Middle frontal gyrus (tissue), 1 donor: Measurements from ENCODE around the gene CLDN24.
"Not testable (repeated sequence)": the region's sequence is repeated elsewhere in the genome, so short reads cannot be mapped to it uniquely, and the experiment has no call there.

Experiments used
- DNase-seq: peaks from one replicate; pipeline ENCODE4 v3.0.0-alpha.2; 2015; ENCODE audit warnings: low spot score; ENCODE audit errors: extremely low spot score

The CLDN24 gene

GRCh38 chr4:183347566-183347965 is 25.3 kb upstream of the CLDN24 start:
- no peak for DNase-seq

DNA sequence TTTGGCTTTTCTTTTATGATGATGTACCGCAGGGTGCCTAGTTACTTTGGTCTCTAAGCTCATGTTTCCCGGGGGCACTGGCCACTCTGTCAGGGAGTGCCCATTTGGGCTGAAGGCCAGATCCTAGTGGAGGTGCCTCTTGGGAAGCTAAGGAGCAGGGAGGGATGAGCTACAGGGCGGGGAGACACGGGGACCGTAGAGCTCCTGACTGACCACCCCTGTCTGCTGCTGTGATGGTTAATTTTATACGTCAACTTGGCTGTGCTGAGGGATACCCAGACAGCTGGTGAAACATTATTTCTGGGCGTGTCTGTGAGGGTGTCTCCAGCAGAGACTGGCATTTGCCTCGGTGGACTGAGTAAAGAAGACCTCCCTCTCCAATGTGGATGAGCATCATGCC is 24.9 kb upstream of the CLDN24 start:
- no peak for DNase-seq

DNA sequence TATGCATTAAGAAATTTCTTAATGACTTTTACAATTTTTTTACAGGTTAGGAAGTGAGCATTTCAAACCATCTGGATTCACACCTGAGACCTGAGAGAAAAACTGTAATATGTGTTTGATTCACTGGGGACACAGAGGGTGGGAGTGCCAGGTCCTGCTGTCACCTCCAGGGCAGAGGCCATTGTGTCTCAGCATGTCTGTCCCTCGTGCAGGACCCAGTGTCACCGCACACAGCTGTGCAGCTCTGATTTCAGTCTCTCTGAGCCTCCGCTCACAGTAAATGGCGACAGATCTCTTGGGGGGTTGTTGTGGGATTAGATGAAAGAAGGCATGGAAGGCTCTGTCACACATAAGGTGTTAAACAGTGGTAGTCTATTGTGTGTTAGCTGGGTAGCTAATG is 23.0 kb upstream of the CLDN24 start:
- no peak for DNase-seq

GRCh38 chr4:183344523-183345255 is 22.5 kb upstream of the CLDN24 start:
- no peak for DNase-seq

- DNase-seq: no peak
These were observed 21.5 kb upstream of the CLDN24 start for GRCh38 chr4:183343730-183344129.

- no peak for DNase-seq
These were observed 20.6 kb upstream of the CLDN24 start for GRCh38 chr4:183342541-183343533.

GRCh38 chr4:183337833-183338232 is 15.6 kb upstream of the CLDN24 start:
- no peak for DNase-seq

DNA sequence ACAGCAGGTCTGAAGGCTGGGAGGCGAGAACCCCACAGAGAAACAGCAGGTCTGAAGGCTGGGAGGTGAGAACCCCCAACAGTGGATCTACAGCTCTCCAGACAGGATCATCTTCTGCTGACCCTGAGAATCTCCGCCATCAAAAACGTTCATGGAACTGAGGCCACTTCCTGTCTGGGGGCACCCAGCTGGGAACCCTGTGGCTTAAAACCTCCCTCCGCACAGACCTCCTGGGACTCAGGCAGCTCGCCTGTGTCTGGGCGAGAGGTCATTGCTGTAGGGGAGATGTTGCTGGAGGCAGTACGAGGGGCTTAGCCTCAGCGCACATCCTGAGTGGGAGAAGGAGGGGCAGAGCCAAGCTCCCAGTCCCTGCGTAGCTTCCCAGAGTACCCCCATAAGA is 15.1 kb upstream of the CLDN24 start:
- no peak for DNase-seq

DNA sequence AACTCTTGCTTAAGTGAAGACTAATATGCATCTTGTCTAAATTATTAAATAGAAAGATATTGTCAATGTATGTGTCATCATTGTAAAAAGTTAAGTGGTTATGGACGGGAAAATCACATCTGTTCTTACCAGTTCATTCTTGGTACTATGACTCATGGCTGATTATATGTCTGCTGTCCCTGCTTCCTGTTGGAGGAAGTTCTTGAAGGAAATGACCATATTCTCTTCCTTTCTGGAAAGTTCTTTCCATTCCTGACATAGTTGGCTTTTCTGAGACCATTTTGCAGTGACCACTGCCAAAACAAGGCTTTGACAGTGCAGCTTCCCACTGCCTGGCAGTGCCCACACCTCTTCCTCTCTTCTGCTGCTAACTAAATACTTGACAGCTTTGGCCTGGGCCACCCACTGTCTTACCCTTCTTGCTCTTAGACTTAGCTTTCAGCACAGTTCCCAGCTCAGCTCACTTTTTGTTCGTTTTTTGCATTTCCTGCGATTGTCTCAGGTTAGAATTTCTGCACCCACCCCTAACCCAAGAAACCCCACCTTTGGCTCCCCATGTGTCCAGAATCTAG is 13.2 kb upstream of the CLDN24 start:
- DNase-seq: no peak

- no peak for DNase-seq
These were observed 11.8 kb upstream of the CLDN24 start for GRCh38 chr4:183333983-183334382.

DNA sequence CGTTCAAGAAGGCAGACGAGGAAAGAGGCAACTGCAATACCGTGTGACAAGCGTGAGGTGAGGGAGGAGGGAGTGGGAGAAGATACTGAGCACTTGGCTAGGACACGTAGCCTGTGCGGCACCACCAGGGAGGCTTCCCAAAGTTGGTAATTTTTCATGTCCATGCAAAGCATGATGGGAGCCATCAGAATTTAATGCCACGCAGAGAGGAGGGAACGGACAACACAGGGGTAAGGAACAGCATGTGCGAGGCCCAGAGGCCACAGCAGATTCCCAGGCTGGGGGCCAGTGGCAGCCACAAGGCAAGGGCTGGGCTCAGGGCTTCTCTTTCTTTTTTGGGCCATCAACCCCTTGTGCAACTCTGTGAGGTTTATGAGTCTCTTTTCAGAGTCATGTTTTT is 11.0 kb upstream of the CLDN24 start:
- no peak for DNase-seq

DNA sequence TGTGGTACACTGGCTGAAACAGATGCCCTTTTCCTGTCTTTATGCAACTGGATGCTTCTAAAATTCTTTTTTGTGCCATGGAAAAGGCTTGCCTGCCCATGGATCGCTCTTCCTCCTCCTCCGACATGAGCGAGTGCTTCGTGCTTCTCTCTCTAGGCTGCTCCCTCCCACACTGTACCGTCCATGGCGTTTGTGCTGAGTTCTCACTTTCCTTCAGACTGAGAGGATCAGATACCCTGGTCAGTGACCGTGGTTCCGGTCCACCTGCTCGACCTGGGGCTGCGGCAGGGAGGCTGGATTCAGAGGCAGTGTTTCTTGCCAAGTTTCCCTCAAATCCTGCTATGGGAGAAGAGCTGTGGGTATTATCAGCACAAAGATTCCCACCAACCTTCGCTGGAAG is 10.2 kb upstream of the CLDN24 start:
- DNase-seq: no peak

- no peak for DNase-seq
These were observed 8.6 kb upstream of the CLDN24 start for GRCh38 chr4:183330841-183331240.

GRCh38 chr4:183329954-183330742 is 7.9 kb upstream of the CLDN24 start:
- no peak for DNase-seq

DNA sequence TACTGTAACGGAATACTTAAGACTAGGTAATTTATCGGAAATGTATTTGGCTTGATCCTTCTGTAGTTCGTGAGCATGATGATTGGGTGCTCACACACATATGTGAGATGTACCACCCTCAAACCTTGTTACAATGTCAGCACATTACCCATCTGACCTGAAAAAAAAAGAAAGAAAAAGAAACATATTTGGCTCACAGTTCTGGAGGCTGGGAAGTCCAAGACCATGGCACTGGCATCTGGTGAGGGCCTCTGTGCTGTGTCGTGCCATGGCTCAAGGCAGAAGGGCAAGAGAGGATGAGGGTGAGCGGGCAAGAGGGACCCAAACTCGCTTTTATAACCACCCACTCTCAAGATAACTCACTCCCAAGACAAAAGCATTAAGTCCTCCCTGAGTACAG is 7.0 kb upstream of the CLDN24 start:
- DNase-seq: no peak

- DNase-seq: no peak
These were observed 6.6 kb upstream of the CLDN24 start for GRCh38 chr4:183328832-183329231.

- DNase-seq: no peak
These were observed 5.6 kb upstream of the CLDN24 start for GRCh38 chr4:183327827-183328226.

- no peak for DNase-seq
These were observed 4.6 kb upstream of the CLDN24 start for GRCh38 chr4:183326853-183327252.

DNA sequence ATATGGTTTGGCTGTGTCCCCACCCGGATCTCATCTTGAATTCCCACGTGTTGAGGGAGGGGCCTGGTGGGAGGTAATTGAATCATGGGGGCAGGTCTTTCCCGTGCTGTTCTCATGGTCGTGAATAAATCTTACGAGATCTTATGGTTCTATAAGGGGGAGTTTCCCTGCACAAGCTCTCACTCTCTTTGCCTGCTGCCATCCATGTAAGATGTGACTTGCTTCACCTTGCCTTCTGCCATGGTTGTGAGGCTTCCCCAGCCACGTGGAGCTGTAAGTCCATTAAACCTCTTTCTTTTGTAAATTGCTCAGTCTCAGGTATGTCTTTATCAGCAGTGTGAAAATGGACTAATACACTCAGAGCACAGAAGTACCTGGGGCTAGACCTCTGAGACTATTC is 4.2 kb upstream of the CLDN24 start:
- not testable (repeated sequence) for DNase-seq

DNA sequence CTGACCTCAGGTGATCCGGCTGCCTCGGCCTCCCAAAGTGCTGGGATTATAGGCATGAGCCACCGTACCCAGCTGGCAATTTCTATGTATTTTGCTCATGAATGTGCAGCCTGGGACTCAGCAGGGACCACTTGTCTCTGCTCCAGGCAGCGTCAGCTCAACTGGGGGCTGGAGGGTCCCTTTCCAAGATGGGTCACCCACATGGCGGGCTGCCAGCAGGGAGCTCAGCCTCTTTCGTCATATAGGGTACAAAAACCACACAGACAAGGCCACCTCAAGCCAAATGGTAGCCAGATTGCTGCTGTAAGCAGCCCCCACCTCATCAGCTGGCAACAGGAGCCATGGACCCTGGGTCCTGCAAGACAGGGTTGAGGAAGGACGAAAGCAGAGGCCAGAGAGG is 2.4 kb upstream of the CLDN24 start:
- DNase-seq: no peak

DNA sequence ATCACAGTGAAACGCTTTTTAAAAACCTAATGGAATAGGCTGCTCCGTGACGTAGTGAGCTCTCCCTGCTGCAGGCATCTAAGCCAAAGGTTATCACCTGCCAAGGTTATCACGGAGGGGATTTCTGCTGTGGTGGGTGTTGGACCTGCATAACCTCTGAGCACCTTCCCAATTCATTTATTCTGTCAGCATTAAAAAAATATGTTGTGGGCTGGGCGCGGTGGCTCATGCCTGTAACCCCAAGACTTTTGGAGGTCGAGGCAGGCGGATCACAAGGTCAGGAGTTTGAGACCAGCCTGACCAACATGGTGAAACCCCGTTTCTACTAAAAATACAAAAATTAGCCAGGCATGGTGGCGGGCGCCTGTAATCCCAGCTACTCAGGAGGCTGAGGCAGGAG is 1.8 kb upstream of the CLDN24 start:
- DNase-seq: not testable (repeated sequence)
